CD4-positive, alpha-beta T cell (primary cell): Measurements from ENCODE around the gene ATM. TPM values are rescaled to one million over a fixed set of nuclear protein-coding genes. Genes with fewer than 3 reads are reported as not detected.

Experiments
- ATAC-seq: fragments of 200-7000 bp; cut with Tn5 transposase; one replicate; pipeline ENCODE4 v1.10.0; 2022; ENCODE audit warnings: mild to moderate bottlenecking; ENCODE audit not compliant: poor library complexity
- CTCF ChIA-PET: fragments of 350-600 bp; sonication (Branson Sonifier 250); formaldehyde crosslinking; loops from one replicate; lab custom pipeline; 2021; ENCODE audit warnings: antibody characterized with exemption, inconsistent platforms; lab: Charles Lee
- POLR2A ChIA-PET: fragments of 350-600 bp; sonication (Branson Sonifier 250); formaldehyde crosslinking; loops from one replicate; lab custom pipeline; 2021; ENCODE audit warnings: antibody characterized with exemption, inconsistent platforms; lab: Charles Lee
- DNase-seq, 14 experiments: peaks; one replicate each; pipeline ENCODE4 v3.0.0-alpha.2; 2013 to 2020; ENCODE audit warnings: mixed read lengths in 2 of 14
- H3K27ac ChIP-seq, 2 donors: one replicate each; pipeline versions ENCODE4 v1.5.1 to v1.7.0; 2013; ENCODE audit warnings: low read length in 2 of 2, low read depth in 1 of 2, mild to moderate bottlenecking in 1 of 2
- H3K27me3 ChIP-seq, 2 experiments: 1 replicate in 1 of 2; 2 replicates in 1 of 2; pipeline versions ENCODE4 v1.6.1 to v1.7.0; 2013; ENCODE audit warnings: low read length in 2 of 2, control low read depth in 1 of 2, mild to moderate bottlenecking in 1 of 2, moderate library complexity in 1 of 2; ENCODE audit not compliant: insufficient read depth in 2 of 2, control insufficient read depth in 1 of 2
- H3K36me3 ChIP-seq: one replicate; pipeline ENCODE4 v1.6.1; 2013; ENCODE audit warnings: low read length, control low read depth; ENCODE audit not compliant: insufficient read depth
- H3K4me1 ChIP-seq: one replicate; pipeline ENCODE4 v1.6.1; 2013; ENCODE audit warnings: low read length, control low read depth; ENCODE audit not compliant: insufficient read depth
- H3K4me3 ChIP-seq: one replicate; pipeline ENCODE4 v1.5.1; 2013; ENCODE audit warnings: mild to moderate bottlenecking, low read length, moderate library complexity
- H3K9me3 ChIP-seq, 2 experiments: 1 replicate in 1 of 2; 2 replicates in 1 of 2; pipeline versions ENCODE4 v1.6.1 to v1.7.0; 2013; ENCODE audit warnings: low read length in 2 of 2, mild to moderate bottlenecking in 2 of 2, control low read depth in 1 of 2, moderate library complexity in 1 of 2; ENCODE audit not compliant: control insufficient read depth in 1 of 2, insufficient read depth in 1 of 2
- H3K27ac Mint-ChIP-seq: one replicate; pipeline ENCODE4 v1.8.0; 2020; ENCODE audit warnings: mixed read lengths
- H3K27me3 Mint-ChIP-seq: one replicate; pipeline ENCODE4 v1.8.0; 2021; ENCODE audit warnings: mixed read lengths
- H3K36me3 Mint-ChIP-seq: one replicate; pipeline ENCODE4 v1.8.0; 2021; ENCODE audit warnings: low read depth, mixed read lengths
- H3K4me1 Mint-ChIP-seq: one replicate; pipeline ENCODE4 v1.8.0; 2021; ENCODE audit warnings: low read depth, mixed read lengths
- H3K4me3 Mint-ChIP-seq: one replicate; pipeline ENCODE4 v1.8.0; 2020; ENCODE audit warnings: mild to moderate bottlenecking, mixed read lengths
- H3K9me3 Mint-ChIP-seq: one replicate; pipeline ENCODE4 v1.8.0; 2020; ENCODE audit warnings: mixed read lengths
- CTCF ChIP-seq: fragments of 200-600 bp; IDR thresholded peaks from one replicate; pipeline ENCODE4 v1.8.0; 2022; ENCODE audit warnings: antibody characterized with exemption, mild to moderate bottlenecking
- intact Hi-C, 2 experiments: fragments of 100-400 bp; cut with DNase I in 1 of 2; cut with micrococcal nuclease in 1 of 2; formaldehyde crosslinking; loops; one replicate each; pipeline versions ENCODE4 v1.15.1 to v1.9.0; 2023 to 2025; cut with DNase I, micrococcal nuclease
- total RNA-seq, 174 experiments: library from RNA in 2 of 174; stranded (reverse) in 2 of 174; gene quantifications; one replicate each; pipeline ENCODE4 v1.2.3 and lab custom pipeline; 2021 to 2026

Gene ATM
- total RNA-seq, 2 experiments from 2014 or later: 307 to 329 TPM

DNA sequence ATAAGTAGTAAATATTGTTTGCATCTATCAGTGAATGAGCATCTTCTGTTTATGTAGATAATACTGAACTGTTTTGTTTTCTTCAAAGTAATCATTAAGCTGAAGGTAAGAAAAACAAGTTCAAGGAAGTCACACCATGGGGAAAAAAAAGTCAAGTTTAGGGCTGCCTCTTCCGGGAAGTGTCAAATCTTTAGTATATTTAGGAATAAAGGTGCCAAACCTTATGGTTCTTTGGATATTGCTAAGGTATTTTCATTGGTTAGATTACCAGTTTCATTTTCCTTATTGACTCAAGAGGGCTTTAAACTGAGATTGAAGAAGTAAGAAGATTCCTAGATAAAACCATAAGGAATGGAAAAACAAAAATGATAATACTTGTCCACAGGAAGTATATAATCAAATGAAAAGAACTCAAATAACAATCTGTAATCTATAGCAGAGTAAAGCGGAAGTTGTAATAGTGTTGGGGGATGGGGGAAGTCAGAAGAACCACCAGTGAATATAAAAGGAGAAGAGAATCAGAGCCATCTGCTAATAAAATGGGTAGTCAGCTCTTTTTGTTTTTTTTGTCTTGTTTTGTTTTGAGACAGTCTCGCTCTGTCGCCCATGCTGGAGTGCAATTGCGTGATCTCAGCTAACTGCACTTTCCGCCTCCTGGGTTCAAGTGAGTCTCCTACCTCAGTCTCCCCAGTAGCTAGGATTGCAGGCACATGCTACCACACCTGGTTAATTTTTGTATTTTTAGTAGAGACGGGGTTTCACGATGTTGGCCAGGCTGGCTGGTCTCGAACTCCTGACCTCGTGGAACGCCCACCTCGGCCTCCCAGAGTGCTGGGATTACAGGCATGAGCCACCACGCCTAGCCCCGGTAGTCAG is 2.3 kb downstream of the ATM start:
- peak overlapping the region; percentile 95 to 99 for H3K27ac ChIP-seq
- H3K4me1 ChIP-seq: peaks cover 21% of the 10 kb centered on the region
- CTCF ChIA-PET: interaction anchor here (0.7 to 6.8 kb wide), 4 partner anchors 12 to 51 kb away, joined by 3 to 65 read pairs (median 5); no protein-coding TSS in a partner anchor
- H3K27me3 ChIP-seq: no peaks in the 10 kb centered on the region
- DNase-seq (peak in 9 of 14 experiments; percentile 9 to 87 (median 31)), ATAC-seq (peak; percentile 2)
- POLR2A ChIA-PET: interaction anchor here (0.6 to 11.9 kb wide), 14 partner anchors 9 to 242 kb away, joined by 3 to 773 read pairs (median 6); partner anchors contain the start of gene C11orf65
- H3K36me3 ChIP-seq: peaks cover 28% of the 10 kb centered on the region
- intact Hi-C loops: loop anchor here (5.0 to 10.0 kb wide), 6 partner anchors 32 to 440 kb away; partner anchors contain the start of genes DDX10 (in 1 of the 2) and EXPH5 (in 1 of the 2)
- Mint-ChIP-seq H3K36me3 (peaks cover 50% of the 10 kb centered on the region), H3K4me1 (peaks cover 47% of the 10 kb centered on the region), H3K9me3 (no peaks in the 10 kb centered on the region), H3K4me3 (no peak overlapping the region), H3K27me3 (no peaks in the 10 kb centered on the region), H3K27ac (no peak overlapping the region)
- H3K4me3 ChIP-seq: peak overlapping the region; percentile 75
- no peaks in the 10 kb centered on the region for H3K9me3 ChIP-seq
- TF ChIP-seq CTCF: no peak

- no peak for TF ChIP-seq CTCF
- no peaks in the 10 kb centered on the region for H3K27me3 ChIP-seq
- peak overlapping the region; percentile 95 to 99 for H3K27ac ChIP-seq
- POLR2A ChIA-PET: interaction anchor here (0.9 to 11.9 kb wide), 9 partner anchors 10 to 53 kb away, joined by 3 to 773 read pairs (median 4); no protein-coding TSS in a partner anchor
- intact Hi-C loops: loop anchor here in 1 of 2 experiments (10.0 kb wide), 1 partner anchor 439 kb away; the partner anchor contains the start of gene DDX10
- H3K4me3 Mint-ChIP-seq: peak overlapping the region; percentile 96
- ATAC-seq (no peak), DNase-seq (peak in 3 of 14 experiments; percentile 39 to 50 (median 41))
- peaks cover 36% of the 10 kb centered on the region for H3K36me3 ChIP-seq
- H3K27ac Mint-ChIP-seq: no peak overlapping the region
- CTCF ChIA-PET: interaction anchor here (0.7 to 6.8 kb wide), 4 partner anchors 11 to 50 kb away, joined by 3 to 65 read pairs (median 5); no protein-coding TSS in a partner anchor
- peaks cover 51% of the 10 kb centered on the region for H3K36me3 Mint-ChIP-seq
- H3K4me1 ChIP-seq: peaks cover 24% of the 10 kb centered on the region
- no peaks in the 10 kb centered on the region for H3K9me3 ChIP-seq
- peak overlapping the region; percentile 75 for H3K4me3 ChIP-seq
- H3K4me1 Mint-ChIP-seq: peaks cover 47% of the 10 kb centered on the region
- no peaks in the 10 kb centered on the region for H3K27me3 Mint-ChIP-seq
- H3K9me3 Mint-ChIP-seq: no peaks in the 10 kb centered on the region
Observed at GRCh38 chr11:108226036-108226435, 3.2 kb downstream of the ATM start.

GRCh38 chr11:108228251-108228650 is 5.4 kb downstream of the ATM start:
- ChIA-PET POLR2A (interaction anchor here (11.9 kb wide), 1 partner anchor 11 kb away, joined by 773 read pairs; no protein-coding TSS in a partner anchor), CTCF (interaction anchor here (0.6 kb wide), 1 partner anchor 158 kb away, joined by 3 read pairs; no protein-coding TSS in a partner anchor)
- no peaks in the 10 kb centered on the region for H3K9me3 Mint-ChIP-seq
- H3K36me3 Mint-ChIP-seq: peaks cover 71% of the 10 kb centered on the region
- no peak for DNase-seq
- no peak for TF ChIP-seq CTCF
- peaks cover 57% of the 10 kb centered on the region for H3K36me3 ChIP-seq
- H3K27ac ChIP-seq: peak overlapping the region; percentile 24 to 95
- peak overlapping the region; percentile 77 for H3K4me3 Mint-ChIP-seq
- no peaks in the 10 kb centered on the region for H3K27me3 Mint-ChIP-seq
- H3K9me3 ChIP-seq: no peaks in the 10 kb centered on the region
- intact Hi-C loops: loop anchor here in 1 of 2 experiments (10.0 kb wide), 1 partner anchor 437 kb away; the partner anchor contains the start of gene DDX10
- no peak overlapping the region for H3K27ac Mint-ChIP-seq
- ATAC-seq: no peak
- H3K27me3 ChIP-seq: no peaks in the 10 kb centered on the region
- peaks cover 61% of the 10 kb centered on the region for H3K4me1 Mint-ChIP-seq
- H3K4me3 ChIP-seq: peak overlapping the region; percentile 75
- peaks cover 41% of the 10 kb centered on the region for H3K4me1 ChIP-seq
